ENCODE results near the gene KLHL26.

KLHL26 gene

DNA sequence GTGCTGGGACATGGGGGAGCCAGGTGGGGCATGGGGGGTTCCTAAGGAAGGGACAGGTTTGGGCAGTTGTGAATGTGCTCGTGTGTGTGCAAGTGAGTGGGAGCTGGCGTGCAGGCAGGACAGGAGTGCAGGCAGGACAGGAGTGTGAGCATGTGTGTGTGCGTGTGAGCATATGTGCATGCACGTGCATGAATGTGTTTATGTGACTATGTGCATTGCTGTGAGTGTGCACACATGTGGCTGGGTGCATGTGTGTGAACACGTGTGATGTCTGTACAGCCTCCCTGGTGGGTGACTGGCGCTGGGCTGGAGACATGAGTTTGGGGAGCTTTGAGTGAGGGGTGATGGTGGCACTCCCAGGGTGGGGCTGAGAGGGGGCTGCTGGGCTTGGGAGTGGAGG is 80.0 kb downstream of the KLHL26 start:
- TF ChIP-seq EZH2 (optimal IDR thresholded peaks at IDR 0.05; ENCODE audit: low read depth, low read length) (no peak), EZH2phosphoT487 (IDR thresholded peaks at IDR 0.05; ENCODE audit: low read length) (no peak)
- TF ChIP-seq, protein P1, sequence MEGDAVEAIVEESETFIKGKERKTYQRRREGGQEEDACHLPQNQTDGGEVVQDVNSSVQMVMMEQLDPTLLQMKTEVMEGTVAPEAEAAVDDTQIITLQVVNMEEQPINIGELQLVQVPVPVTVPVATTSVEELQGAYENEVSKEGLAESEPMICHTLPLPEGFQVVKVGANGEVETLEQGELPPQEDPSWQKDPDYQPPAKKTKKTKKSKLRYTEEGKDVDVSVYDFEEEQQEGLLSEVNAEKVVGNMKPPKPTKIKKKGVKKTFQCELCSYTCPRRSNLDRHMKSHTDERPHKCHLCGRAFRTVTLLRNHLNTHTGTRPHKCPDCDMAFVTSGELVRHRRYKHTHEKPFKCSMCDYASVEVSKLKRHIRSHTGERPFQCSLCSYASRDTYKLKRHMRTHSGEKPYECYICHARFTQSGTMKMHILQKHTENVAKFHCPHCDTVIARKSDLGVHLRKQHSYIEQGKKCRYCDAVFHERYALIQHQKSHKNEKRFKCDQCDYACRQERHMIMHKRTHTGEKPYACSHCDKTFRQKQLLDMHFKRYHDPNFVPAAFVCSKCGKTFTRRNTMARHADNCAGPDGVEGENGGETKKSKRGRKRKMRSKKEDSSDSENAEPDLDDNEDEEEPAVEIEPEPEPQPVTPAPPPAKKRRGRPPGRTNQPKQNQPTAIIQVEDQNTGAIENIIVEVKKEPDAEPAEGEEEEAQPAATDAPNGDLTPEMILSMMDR (IDR thresholded peaks at IDR 0.05; ENCODE audit: low read length): no peak
- no peak for DNase-seq
- no peak overlapping the region for H3K4me2 ChIP-seq (ENCODE audit: low read depth, low read length)
- no peak overlapping the region for H3K9ac ChIP-seq (ENCODE audit: low read length)
- no peaks in the 10 kb centered on the region for H3K27me3 ChIP-seq (replicated peaks; ENCODE audit: insufficient read depth, low read length)
- H3K27ac ChIP-seq (ENCODE audit: low read length): no peak overlapping the region
- H3K36me3 ChIP-seq (replicated peaks; ENCODE audit: insufficient read depth, low read length): no peaks in the 10 kb centered on the region
- H3K4me3 ChIP-seq (ENCODE audit: low read length): no peak overlapping the region
- H2AFZ ChIP-seq (ENCODE audit: low read length): no peak overlapping the region
- H3K9me3 ChIP-seq (replicated peaks; ENCODE audit: insufficient read depth, low read length): no peaks in the 10 kb centered on the region
- H3K79me2 ChIP-seq (ENCODE audit: low read length): no peaks in the 10 kb centered on the region
- H3K4me1 ChIP-seq (ENCODE audit: low read length): no peaks in the 10 kb centered on the region
- H3F3A ChIP-seq (ENCODE audit: insufficient read depth, low read length): no peaks in the 10 kb centered on the region
- no peaks in the 10 kb centered on the region for H4K20me1 ChIP-seq (ENCODE audit: insufficient read depth, low read length)
- no peaks in the 10 kb centered on the region for H3K9me2 ChIP-seq (replicated peaks; ENCODE audit: insufficient read depth, low read length)

DNA sequence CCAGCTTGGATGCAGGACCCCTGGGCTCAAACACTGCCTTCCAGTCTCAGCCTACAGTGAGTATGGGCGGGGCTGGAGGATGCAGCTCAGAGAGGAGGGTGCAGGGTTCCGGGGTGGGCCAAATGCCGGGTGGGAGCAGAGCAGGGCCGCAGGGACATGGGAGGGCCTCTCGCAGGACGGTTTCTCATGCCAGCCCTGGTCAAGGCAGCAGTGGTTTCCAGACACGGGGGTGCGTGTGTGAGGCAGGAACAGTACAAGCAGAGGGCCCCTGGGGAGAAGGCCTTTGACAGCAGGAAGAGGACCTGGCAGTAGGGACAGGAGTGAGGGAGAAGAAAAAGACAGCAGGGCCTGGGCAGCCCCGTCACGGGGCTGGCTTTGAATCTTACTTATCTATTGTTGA is 80.8 kb downstream of the KLHL26 start:
- H3K27me3 ChIP-seq (replicated peaks; ENCODE audit: insufficient read depth, low read length): no peaks in the 10 kb centered on the region
- H3K9me3 ChIP-seq (replicated peaks; ENCODE audit: insufficient read depth, low read length): no peaks in the 10 kb centered on the region
- no peaks in the 10 kb centered on the region for H3F3A ChIP-seq (ENCODE audit: insufficient read depth, low read length)
- no peak for TF ChIP-seq EZH2phosphoT487 (IDR thresholded peaks at IDR 0.05; ENCODE audit: low read length)
- TF ChIP-seq, protein P1 (IDR thresholded peaks at IDR 0.05; ENCODE audit: low read length): no peak
- no peak for TF ChIP-seq EZH2 (optimal IDR thresholded peaks at IDR 0.05; ENCODE audit: low read depth, low read length)
- no peak overlapping the region for H3K4me2 ChIP-seq (ENCODE audit: low read depth, low read length)
- no peaks in the 10 kb centered on the region for H3K4me1 ChIP-seq (ENCODE audit: low read length)
- H3K4me3 ChIP-seq (ENCODE audit: low read length): no peak overlapping the region
- H2AFZ ChIP-seq (ENCODE audit: low read length): no peak overlapping the region
- H3K9me2 ChIP-seq (replicated peaks; ENCODE audit: insufficient read depth, low read length): no peaks in the 10 kb centered on the region
- no peaks in the 10 kb centered on the region for H3K36me3 ChIP-seq (replicated peaks; ENCODE audit: insufficient read depth, low read length)
- no peak overlapping the region for H3K27ac ChIP-seq (ENCODE audit: low read length)
- no peak overlapping the region for H3K9ac ChIP-seq (ENCODE audit: low read length)
- DNase-seq: no peak
- no peaks in the 10 kb centered on the region for H3K79me2 ChIP-seq (ENCODE audit: low read length)
- no peaks in the 10 kb centered on the region for H4K20me1 ChIP-seq (ENCODE audit: insufficient read depth, low read length)

GRCh38 chr19:18718015-18718526 is 81.2 kb downstream of the KLHL26 start:
- Histone ChIP-seq H3K27ac (ENCODE audit: low read length) (no peak overlapping the region), H3K27me3 (replicated peaks; ENCODE audit: insufficient read depth, low read length) (no peaks in the 10 kb centered on the region), H3K9me3 (replicated peaks; ENCODE audit: insufficient read depth, low read length) (no peaks in the 10 kb centered on the region), H3K4me2 (ENCODE audit: low read depth, low read length) (no peak overlapping the region), H3K9me2 (replicated peaks; ENCODE audit: insufficient read depth, low read length) (no peaks in the 10 kb centered on the region), H2AFZ (ENCODE audit: low read length) (no peak overlapping the region), H3K79me2 (ENCODE audit: low read length) (no peaks in the 10 kb centered on the region), H3K9ac (ENCODE audit: low read length) (no peak overlapping the region), H3F3A (ENCODE audit: insufficient read depth, low read length) (no peaks in the 10 kb centered on the region), H3K4me1 (ENCODE audit: low read length) (no peaks in the 10 kb centered on the region), H4K20me1 (ENCODE audit: insufficient read depth, low read length) (no peaks in the 10 kb centered on the region), H3K36me3 (replicated peaks; ENCODE audit: insufficient read depth, low read length) (no peaks in the 10 kb centered on the region), H3K4me3 (ENCODE audit: low read length) (no peak overlapping the region)
- TF ChIP-seq EZH2 (optimal IDR thresholded peaks at IDR 0.05; ENCODE audit: low read depth, low read length) (no peak), EZH2phosphoT487 (IDR thresholded peaks at IDR 0.05; ENCODE audit: low read length) (no peak)
- TF ChIP-seq, protein P1 (IDR thresholded peaks at IDR 0.05; ENCODE audit: low read length): no peak
- no peak for DNase-seq

Measured in MM.1S (cell line).